Esophagus muscularis mucosa (tissue), 4 donors: ENCODE data around the gene ZFX.

Experiments
- CTCF ChIP-seq, 3 experiments: fragments of 200-600 bp in 2 of 3; fragments of 450-650 bp in 1 of 3; sonication (generic) in 2 of 3; IDR thresholded peaks; one replicate each; pipeline ENCODE4 v1.5.1; 2017 to 2019; ENCODE audit warnings: antibody characterized with exemption in 3 of 3, mild to moderate bottlenecking in 2 of 3, moderate library complexity in 1 of 3
- EP300 ChIP-seq: sonication (generic); formaldehyde crosslinking; IDR thresholded peaks from one replicate; pipeline ENCODE4 v1.6.1; 2017; ENCODE audit warnings: antibody characterized with exemption
- POLR2AphosphoS5 ChIP-seq, 2 donors: sonication (generic); formaldehyde crosslinking; IDR thresholded peaks; one replicate each; pipeline ENCODE4 v1.6.1; 2017; ENCODE audit warnings: antibody characterized with exemption in 2 of 2

GRCh38 chrX:24154490-24155034 is 5.0 kb downstream of the ZFX start:
- no peak for TF ChIP-seq CTCF (IDR thresholded peaks at IDR 0.05)
- TF ChIP-seq POLR2AphosphoS5 (IDR thresholded peaks at IDR 0.05): no peak
- TF ChIP-seq EP300: no peak
